Brain microvascular endothelial cell (primary cell): Measurements from ENCODE around the gene SLC25A21.
"Not testable (repeated sequence)": the region's sequence is repeated elsewhere in the genome, so short reads cannot be mapped to it uniquely, and the experiment has no call there.

Source experiments
- DNase-seq: peaks from one replicate; pipeline ENCODE4 v3.0.0-alpha.2; 2020
- H3K27ac ChIP-seq: fragments of 250-450 bp; sonication (Bioruptor Pico); 2 replicates; pipeline ENCODE4 v1.5.1; 2020; ENCODE audit warnings: mild to moderate bottlenecking, moderate library complexity
- H3K27me3 ChIP-seq: fragments of 250-450 bp; sonication (Bioruptor Pico); replicated peaks from 2 replicates; pipeline ENCODE4 v1.5.1; 2020; ENCODE audit warnings: mild to moderate bottlenecking
- H3K36me3 ChIP-seq: fragments of 250-450 bp; sonication (Bioruptor Pico); replicated peaks from 2 replicates; pipeline ENCODE4 v1.5.1; 2020; ENCODE audit warnings: mild to moderate bottlenecking
- H3K4me3 ChIP-seq: 2 replicates; pipeline ENCODE4 v1.5.1; 2011; ENCODE audit warnings: low read depth, mild to moderate bottlenecking, control low read depth, low read length, moderate library complexity
- in situ Hi-C: cut with HindIII; loops from 2 replicates; pipeline ENCODE4 v1.10.0; 2017; ENCODE audit warnings: low sequenced_read_pairs, low pct_ligation_motif_present
- TF ChIP-seq, protein P1 (sequence below): IDR thresholded peaks from 2 replicates; pipeline ENCODE4 v1.5.1; 2011; ENCODE audit warnings: low read depth, mild to moderate bottlenecking, moderate library complexity, low read length, control low read depth, inconsistent platforms; ENCODE audit errors: missing control alignments

Gene SLC25A21

DNA sequence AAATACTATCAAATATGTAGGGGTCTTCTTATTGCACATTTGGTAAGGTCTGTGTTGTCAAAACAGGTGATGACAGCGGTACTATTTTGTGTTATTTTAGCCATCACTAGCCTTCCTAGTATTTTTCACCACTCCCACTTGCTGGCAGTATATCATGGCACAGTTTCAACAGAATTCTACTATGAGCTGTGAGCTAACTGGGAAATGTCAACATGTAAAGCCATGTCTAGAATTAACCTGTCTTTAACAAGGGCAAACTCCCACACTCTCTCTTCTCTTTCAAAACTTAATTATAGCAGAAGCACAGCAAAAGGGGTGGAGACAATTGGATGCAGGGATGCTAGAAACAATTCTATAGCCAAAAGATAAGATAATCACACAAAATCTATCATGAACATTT, 257.3 kb downstream of the SLC25A21 start:
- Histone ChIP-seq H3K27ac (no peak overlapping the region), H3K36me3 (no peaks in the 10 kb centered on the region), H3K27me3 (no peaks in the 10 kb centered on the region), H3K4me3 (no peak overlapping the region)
- DNase-seq, result no peak
- TF ChIP-seq, protein P1, sequence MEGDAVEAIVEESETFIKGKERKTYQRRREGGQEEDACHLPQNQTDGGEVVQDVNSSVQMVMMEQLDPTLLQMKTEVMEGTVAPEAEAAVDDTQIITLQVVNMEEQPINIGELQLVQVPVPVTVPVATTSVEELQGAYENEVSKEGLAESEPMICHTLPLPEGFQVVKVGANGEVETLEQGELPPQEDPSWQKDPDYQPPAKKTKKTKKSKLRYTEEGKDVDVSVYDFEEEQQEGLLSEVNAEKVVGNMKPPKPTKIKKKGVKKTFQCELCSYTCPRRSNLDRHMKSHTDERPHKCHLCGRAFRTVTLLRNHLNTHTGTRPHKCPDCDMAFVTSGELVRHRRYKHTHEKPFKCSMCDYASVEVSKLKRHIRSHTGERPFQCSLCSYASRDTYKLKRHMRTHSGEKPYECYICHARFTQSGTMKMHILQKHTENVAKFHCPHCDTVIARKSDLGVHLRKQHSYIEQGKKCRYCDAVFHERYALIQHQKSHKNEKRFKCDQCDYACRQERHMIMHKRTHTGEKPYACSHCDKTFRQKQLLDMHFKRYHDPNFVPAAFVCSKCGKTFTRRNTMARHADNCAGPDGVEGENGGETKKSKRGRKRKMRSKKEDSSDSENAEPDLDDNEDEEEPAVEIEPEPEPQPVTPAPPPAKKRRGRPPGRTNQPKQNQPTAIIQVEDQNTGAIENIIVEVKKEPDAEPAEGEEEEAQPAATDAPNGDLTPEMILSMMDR, result no peak
- in situ Hi-C loops, result no loop called here

- in situ Hi-C loops, result no loop called here
- DNase-seq, result no peak
- Histone ChIP-seq H3K27me3 (no peaks in the 10 kb centered on the region), H3K36me3 (no peaks in the 10 kb centered on the region), H3K4me3 (no peak overlapping the region), H3K27ac (no peak overlapping the region)
- TF ChIP-seq, protein P1, result no peak
Measured at GRCh38 chr14:36910578-36910977, 261.8 kb downstream of the SLC25A21 start.

DNA sequence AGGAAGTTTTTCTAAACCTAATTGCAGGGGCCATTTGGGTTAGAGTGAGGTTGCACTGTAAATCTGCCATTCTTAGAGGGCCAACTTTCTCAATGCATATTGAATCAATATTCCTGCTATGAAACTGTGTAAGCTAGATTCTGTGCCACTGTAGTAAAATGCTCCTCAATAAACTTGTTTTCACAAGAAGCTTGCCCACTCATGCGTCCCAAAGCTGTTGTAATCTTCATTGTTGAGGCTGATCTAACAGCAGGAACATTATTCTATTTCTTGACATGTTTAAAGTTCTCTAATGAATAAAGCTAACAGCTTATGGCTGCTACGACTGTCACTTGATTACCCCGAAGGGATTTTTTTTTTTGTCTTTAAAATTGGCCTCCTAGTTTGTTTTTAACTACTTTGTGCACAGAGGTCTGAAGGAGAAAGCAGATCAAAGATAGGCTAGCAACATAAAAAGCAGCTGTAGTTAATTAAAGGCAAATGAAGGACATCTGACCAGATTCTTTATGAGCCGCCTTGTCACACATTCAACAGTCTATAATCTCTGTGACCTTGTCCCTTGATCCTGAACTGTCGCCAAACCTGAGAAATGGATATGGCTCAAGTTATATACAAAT, 267.0 kb downstream of the SLC25A21 start:
- H3K36me3 ChIP-seq, result no peaks in the 10 kb centered on the region

GRCh38 chr14:36901861-36902260, 270.5 kb downstream of the SLC25A21 start:
- H3K27me3 ChIP-seq, result no peaks in the 10 kb centered on the region
- DNase-seq, result no peak
- no peaks in the 10 kb centered on the region for H3K36me3 ChIP-seq
- H3K27ac ChIP-seq, result no peak overlapping the region
- in situ Hi-C loops, result no loop called here
- H3K4me3 ChIP-seq, result no peak overlapping the region
- TF ChIP-seq, protein P1, result no peak

More for the DNA sequence above, 267.0 kb downstream of the SLC25A21 start:
- in situ Hi-C loops, result no loop called here
- Histone ChIP-seq H3K27me3 (no peaks in the 10 kb centered on the region), H3K4me3 (no peak overlapping the region), H3K27ac (no peak overlapping the region)
- no peak for DNase-seq
- TF ChIP-seq, protein P1, result no peak

- Histone ChIP-seq H3K27me3 (no peaks in the 10 kb centered on the region), H3K27ac (no peak overlapping the region), H3K4me3 (no peak overlapping the region), H3K36me3 (no peaks in the 10 kb centered on the region)
- DNase-seq, result no peak
- TF ChIP-seq, protein P1, result no peak
- in situ Hi-C loops, result no loop called here
Measured at GRCh38 chr14:36900846-36901245, 271.6 kb downstream of the SLC25A21 start.

DNA sequence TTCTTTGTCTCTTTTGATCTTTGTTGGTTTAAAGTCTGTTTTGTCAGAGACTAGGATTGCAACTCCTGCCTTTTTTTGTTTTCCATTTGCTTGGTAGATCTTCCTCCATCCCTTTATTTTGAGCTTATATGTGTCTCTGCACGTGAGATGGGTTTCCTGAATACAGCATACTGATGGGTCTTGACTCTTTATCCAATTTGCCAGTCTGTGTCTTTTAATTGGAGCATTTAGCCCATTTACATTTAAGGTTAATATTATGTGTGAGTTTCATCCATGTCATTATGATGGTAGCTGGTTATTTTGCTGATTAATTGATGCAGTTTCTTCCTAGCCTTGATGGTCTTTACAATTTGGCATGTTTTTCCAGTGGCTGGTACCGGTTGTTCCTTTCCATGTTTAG, 276.1 kb downstream of the SLC25A21 start:
- in situ Hi-C loops, H3K27ac ChIP-seq, H3K27me3 ChIP-seq, H3K36me3 ChIP-seq, H3K4me3 ChIP-seq, DNase-seq: not testable (repeated sequence)
